Right lobe of liver (tissue), 6 donors: ENCODE results near the gene SETBP1. TPM values are rescaled to one million over a fixed set of nuclear protein-coding genes. Genes with fewer than 3 reads are reported as not detected.

Source experiments
- ATAC-seq, 4 donors: fragments of 200-7000 bp; cut with Tn5 transposase; one replicate each; pipeline ENCODE4 v1.9.1; 2020; ENCODE audit warnings: mild to moderate bottlenecking in 4 of 4, moderate library complexity in 4 of 4
- DNase-seq, 3 donors: peaks; one replicate each; pipeline ENCODE4 v3.0.0-alpha.2; 2020
- H3K27ac ChIP-seq, 3 donors: fragments of 200-600 bp; one replicate each; pipeline ENCODE4 v1.8.0; 2022
- H3K27me3 ChIP-seq, 2 donors: fragments of 200-600 bp; one replicate each; pipeline ENCODE4 v1.8.0; 2022
- H3K36me3 ChIP-seq, 4 donors: fragments of 200-600 bp; sonication (generic) in 1 of 4; one replicate each; pipeline versions ENCODE4 v1.5.1 to v1.8.0; 2017 to 2022; ENCODE audit warnings: control low read depth in 1 of 4
- H3K4me1 ChIP-seq, 4 donors: fragments of 200-600 bp; sonication (generic) in 1 of 4; one replicate each; pipeline versions ENCODE4 v1.5.1 to v1.8.0; 2017 to 2022; ENCODE audit warnings: control low read depth in 1 of 4
- H3K4me3 ChIP-seq, 3 donors: fragments of 200-600 bp; one replicate each; pipeline ENCODE4 v1.8.0; 2022
- H3K9me3 ChIP-seq, 4 donors: fragments of 200-600 bp; sonication (generic) in 1 of 4; one replicate each; pipeline versions ENCODE4 v1.5.1 to v1.8.0; 2017 to 2022; ENCODE audit warnings: control low read depth in 1 of 4
- CTCF ChIP-seq, 4 donors: fragments of 200-600 bp in 3 of 4; fragments of 450-650 bp in 1 of 4; IDR thresholded peaks; one replicate each; pipeline versions ENCODE4 v1.5.1 to v1.8.0; 2016 to 2022; ENCODE audit warnings: antibody characterized with exemption in 4 of 4, mild to moderate bottlenecking in 2 of 4
- POLR2A ChIP-seq: fragments of 450-650 bp; IDR thresholded peaks from one replicate; pipeline ENCODE4 v1.6.1; 2017; ENCODE audit warnings: antibody characterized with exemption, mild to moderate bottlenecking
- WGBS: methylation state at CpG from one replicate; pipeline ENCODE4 v1.1.6; 2018; ENCODE audit warnings: low coverage, low lambda C conversion rate; ENCODE audit not compliant: insufficient coverage; ENCODE audit errors: missing lambda C conversion rate; 5-methylcytosine and 5-hydroxymethylcytosine counted together
- intact Hi-C, 2 donors: fragments of 100-400 bp; cut with DNase I; formaldehyde crosslinking; loops; one replicate each; pipeline versions ENCODE4 v1.11.2 to v1.14.1; 2022
- total RNA-seq, 6 experiments: library from RNA; depleted of rRNA in 2 of 6; stranded (reverse); fragments of >200 nt in 2 of 6; fragmentation: NEBNext Ultra II Directional in 3 of 6; extraction: Animal tissue kit (Norgen Biotek cat#: 25700) in 3 of 6; gene quantifications; one replicate each; pipeline versions ENCODE4 v1.1.0 to v1.2.4, GENCODE V29; 2016 to 2023
- donor health status: DM: no; HTN: yes; CAD: no.
- donor health status: DM: no; HTN: no; CAD: no.
- donor health status: DM: no; HTN: no; CAD: no.
- donor health status: DM: no; HTN: yes; CAD: no.
- donor health status: DM: no; HTN: yes; CAD: no.

Gene SETBP1
- total RNA-seq, 6 experiments from 2014 or later: 14.3 to 29.1 (median 16.6) TPM

DNA sequence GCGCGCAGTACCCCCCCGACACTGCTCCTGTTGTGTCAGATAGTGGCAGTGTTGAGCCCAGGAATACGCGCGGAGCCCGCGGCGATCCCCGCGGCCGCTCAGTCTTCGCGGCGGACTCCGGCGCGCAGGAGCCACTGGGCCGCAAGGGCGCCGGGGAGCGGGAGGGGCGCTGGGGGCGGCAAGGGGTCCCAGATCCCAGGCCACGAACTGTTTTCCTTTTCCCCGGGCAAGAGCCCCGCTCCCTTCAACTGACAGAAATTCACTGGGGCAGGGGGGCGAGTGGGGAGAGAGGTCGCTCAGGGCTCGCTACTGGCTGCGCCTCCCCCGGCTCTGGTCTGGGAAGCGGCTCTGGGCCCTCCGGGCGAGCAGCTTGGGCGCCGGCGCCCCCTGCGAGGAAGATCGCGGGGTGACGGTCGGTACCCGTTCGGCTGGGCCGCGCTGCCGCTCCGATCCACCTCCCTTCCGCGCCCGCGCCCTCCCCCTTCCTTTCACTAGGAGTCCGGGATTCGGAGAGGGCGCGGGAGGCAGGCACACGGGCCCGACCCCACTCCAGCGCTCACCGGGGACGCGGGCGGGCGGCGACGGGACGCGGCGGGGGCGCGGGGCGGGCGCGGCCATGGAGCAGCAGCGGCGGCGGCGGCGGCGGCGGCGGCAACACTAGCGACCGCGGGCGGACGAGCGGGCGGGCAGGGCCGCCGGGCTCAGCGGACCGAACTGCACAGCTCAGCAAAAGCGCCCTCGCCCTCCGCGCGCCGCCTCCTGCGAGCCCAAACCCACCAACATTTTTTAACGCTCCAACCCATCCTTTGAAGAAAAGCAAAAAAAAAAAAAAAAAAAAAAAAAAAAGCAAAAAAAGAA, 1.4 kb upstream of the SETBP1 start:
- intact Hi-C loops: no loop called here
- H3K27me3 ChIP-seq: no peaks in the 10 kb centered on the region
- peak overlapping the region; percentile 95 to 99 (median 98) for H3K27ac ChIP-seq
- peak; percentile 86 to 97 (median 92) for ATAC-seq
- no peaks in the 10 kb centered on the region for H3K4me1 ChIP-seq
- TF ChIP-seq CTCF (IDR thresholded peaks at IDR 0.05) (peak; percentile 59 to 75 (median 64)), POLR2A (peak; percentile 76)
- WGBS: 0% methylated on average over 22 of the region's 102 CpGs
- no peaks in the 10 kb centered on the region for H3K9me3 ChIP-seq
- peak; percentile 88 to 89 (median 89) for DNase-seq
- H3K4me3 ChIP-seq: peak overlapping the region; percentile 64 to 79 (median 73)
- no peaks in the 10 kb centered on the region for H3K36me3 ChIP-seq

- Histone ChIP-seq H3K27ac (peak overlapping the region; percentile 73 to 99 (median 98)), H3K4me3 (peak overlapping the region; percentile 52 to 79 (median 73)), H3K36me3 (no peaks in the 10 kb centered on the region), H3K9me3 (no peaks in the 10 kb centered on the region), H3K27me3 (no peaks in the 10 kb centered on the region), H3K4me1 (no peaks in the 10 kb centered on the region)
- ATAC-seq (peak in 1 of 4 donors; percentile 10), DNase-seq (peak; percentile 65 to 69 (median 66))
- 0% methylated on average over 1 of the region's 41 CpGs for WGBS
- intact Hi-C loops: no loop called here
- TF ChIP-seq CTCF (IDR thresholded peaks at IDR 0.05) (no peak), POLR2A (no peak)
Measured at GRCh38 chr18:44679914-44680272, 795 bp upstream of the SETBP1 start.

DNA sequence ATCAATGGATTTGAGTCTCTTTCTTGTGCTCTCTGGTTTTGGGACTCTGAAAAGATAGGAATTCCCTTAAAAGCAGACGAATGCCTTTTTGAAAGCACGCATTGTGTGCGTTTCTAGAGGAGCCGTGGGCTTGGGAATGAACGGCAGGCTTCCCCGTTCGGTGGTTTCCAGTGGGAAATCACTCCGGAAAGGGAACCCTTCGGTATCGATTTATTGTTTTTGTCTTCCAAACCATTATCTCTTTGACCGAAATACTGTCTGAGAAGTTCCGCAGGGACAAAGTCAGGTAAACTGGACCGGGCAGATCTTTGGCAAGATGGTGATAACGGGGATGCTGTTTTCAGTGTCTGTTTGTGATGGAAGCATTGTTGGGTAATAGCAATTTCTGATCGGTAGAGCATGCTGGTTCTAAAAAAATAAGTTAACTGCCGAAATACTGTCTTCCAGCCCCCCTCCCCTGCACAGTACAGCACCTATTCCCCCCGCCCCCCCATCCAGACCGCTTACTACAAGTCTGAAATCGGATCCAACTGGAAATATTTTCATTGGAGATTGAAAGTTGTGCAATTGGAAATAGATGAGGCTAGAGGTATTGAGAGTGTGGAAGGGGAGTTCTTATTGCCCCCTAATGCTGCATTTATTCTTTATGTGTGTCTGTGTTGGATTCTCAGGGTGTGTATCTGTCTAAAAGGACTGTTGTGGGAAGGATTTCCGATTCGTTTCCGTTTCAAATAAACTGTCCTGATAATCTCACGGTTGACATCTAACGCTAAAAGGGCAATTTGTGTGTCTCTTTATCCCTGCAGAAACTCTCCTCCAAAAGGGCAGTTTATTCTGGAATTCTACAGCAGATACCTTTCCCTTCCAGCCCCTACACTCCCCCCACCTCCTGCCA, 635 bp downstream of the SETBP1 start:
- Histone ChIP-seq H3K27me3 (no peaks in the 10 kb centered on the region), H3K4me3 (peak overlapping the region; percentile 52 to 79 (median 73)), H3K4me1 (no peaks in the 10 kb centered on the region), H3K9me3 (no peaks in the 10 kb centered on the region), H3K36me3 (no peaks in the 10 kb centered on the region), H3K27ac (peak overlapping the region; percentile 66 to 99 (median 73))
- ATAC-seq (peak in 2 of 4 donors; percentile 3 to 9), DNase-seq (no peak)
- WGBS: 4% methylated on average over 24 of the region's 24 CpGs
- intact Hi-C loops: no loop called here
- no peak for TF ChIP-seq CTCF (IDR thresholded peaks at IDR 0.05)
- no peak for TF ChIP-seq POLR2A

DNA sequence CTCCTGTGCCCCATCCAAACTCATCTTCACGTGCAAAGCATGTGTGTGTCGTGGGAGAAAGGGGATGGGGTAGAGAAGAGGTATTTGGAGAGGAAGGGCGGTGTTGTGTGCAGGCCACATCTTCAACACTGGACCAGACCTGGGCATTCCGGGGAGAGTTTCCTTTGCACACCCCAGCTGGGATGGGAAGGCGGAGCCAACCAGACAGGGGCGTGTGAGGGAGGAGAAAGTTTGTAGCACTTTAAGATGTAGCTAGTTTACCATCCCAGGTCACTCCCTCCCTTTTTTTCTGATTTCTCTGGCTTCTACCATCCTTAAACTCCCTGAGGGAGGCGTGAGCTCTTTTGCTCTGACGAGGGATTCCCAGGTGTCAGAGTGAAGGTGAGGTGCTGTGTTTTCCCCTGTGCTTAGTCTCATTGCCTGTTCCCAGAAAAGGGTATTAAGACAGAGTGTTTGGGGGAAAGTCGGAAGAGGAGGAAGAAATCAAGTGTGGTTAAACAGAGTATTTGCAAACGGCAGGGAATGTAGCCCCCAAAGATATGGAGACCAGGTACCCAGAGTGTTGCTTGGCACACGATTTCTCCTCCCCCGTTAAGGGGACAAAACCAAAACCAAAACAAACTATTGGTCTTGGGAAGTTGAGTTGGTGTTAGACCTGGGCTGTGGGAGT, 1.6 kb downstream of the SETBP1 start:
- no peaks in the 10 kb centered on the region for H3K27me3 ChIP-seq
- ATAC-seq (no peak), DNase-seq (no peak)
- H3K27ac ChIP-seq: no peak overlapping the region
- no peaks in the 10 kb centered on the region for H3K36me3 ChIP-seq
- intact Hi-C loops: no loop called here
- H3K9me3 ChIP-seq: no peaks in the 10 kb centered on the region
- H3K4me3 ChIP-seq: no peak overlapping the region
- WGBS: 71% methylated on average over 12 of the region's 12 CpGs
- TF ChIP-seq CTCF (IDR thresholded peaks at IDR 0.05): no peak
- no peak for TF ChIP-seq POLR2A
- no peaks in the 10 kb centered on the region for H3K4me1 ChIP-seq
